OCI-LY1 (cell line): ENCODE measurements around the gene SMURF2.

Source experiments
- H2AFZ ChIP-seq: fragments of 200-600 bp; sonication (generic), shearing (Covaris generic); 2 replicates; pipeline ENCODE4 v1.6.0; 2014; ENCODE audit warnings: antibody characterized with exemption, mild to moderate bottlenecking, low read length
- H3F3A ChIP-seq: fragments of 200-600 bp; sonication (generic), shearing (Covaris generic); 2 replicates; pipeline ENCODE4 v1.6.0; 2014; ENCODE audit warnings: mild to moderate bottlenecking, antibody characterized with exemption, low read length, moderate library complexity; ENCODE audit not compliant: insufficient read depth
- H3K27ac ChIP-seq: fragments of 200-600 bp; sonication (generic); 2 replicates; pipeline ENCODE4 v1.5.1; 2014; ENCODE audit warnings: low read length, mixed run types, mild to moderate bottlenecking, low read depth; ENCODE audit not compliant: poor library complexity, severe bottlenecking
- H3K27me3 ChIP-seq: fragments of 200-600 bp; sonication (generic); 2 replicates; pipeline ENCODE4 v1.6.0; 2014; ENCODE audit warnings: antibody characterized with exemption, mild to moderate bottlenecking, low read length, moderate library complexity; ENCODE audit not compliant: insufficient read depth
- H3K36me3 ChIP-seq: fragments of 200-600 bp; sonication (generic); 2 replicates; pipeline ENCODE4 v1.6.1; 2014; ENCODE audit warnings: mild to moderate bottlenecking, antibody characterized with exemption, low read length, moderate library complexity, mixed read lengths; ENCODE audit not compliant: insufficient read depth
- H3K4me1 ChIP-seq: fragments of 200-600 bp; sonication (generic); 2 replicates; pipeline ENCODE4 v1.5.1; 2014; ENCODE audit warnings: mild to moderate bottlenecking, low read length, moderate library complexity; ENCODE audit not compliant: insufficient read depth, severe bottlenecking
- H3K4me2 ChIP-seq: fragments of 200-600 bp; sonication (generic), shearing (Covaris generic); 2 replicates; pipeline ENCODE4 v1.6.1; 2014; ENCODE audit warnings: low read length
- H3K4me3 ChIP-seq: fragments of 200-600 bp; sonication (generic); 2 replicates; pipeline ENCODE4 v1.5.1; 2014; ENCODE audit warnings: low read length, low read depth, mild to moderate bottlenecking, mixed read lengths; ENCODE audit not compliant: poor library complexity, severe bottlenecking
- H3K79me2 ChIP-seq: fragments of 200-600 bp; shearing (Covaris generic); 2 replicates; pipeline ENCODE4 v1.6.1; 2016; ENCODE audit warnings: mixed run types, low read length, mixed read lengths; ENCODE audit not compliant: insufficient read depth
- H3K9ac ChIP-seq: fragments of 200-600 bp; sonication (generic), shearing (Covaris generic); 2 replicates; pipeline ENCODE4 v1.6.1; 2014; ENCODE audit warnings: mild to moderate bottlenecking, low read length, mixed read lengths
- H3K9me2 ChIP-seq: fragments of 200-600 bp; sonication (generic), shearing (Covaris generic); 2 replicates; pipeline ENCODE4 v1.6.1; 2014; ENCODE audit warnings: low read depth, mild to moderate bottlenecking, low read length, mixed read lengths
- H3K9me3 ChIP-seq: fragments of 200-600 bp; shearing (Covaris generic); 2 replicates; pipeline ENCODE4 v1.6.1; 2014; ENCODE audit warnings: low read length, mixed read lengths
- H4K20me1 ChIP-seq: fragments of 200-600 bp; sonication (generic), shearing (Covaris generic); 2 replicates; pipeline ENCODE4 v1.6.0; 2016; ENCODE audit warnings: mild to moderate bottlenecking, low read length; ENCODE audit not compliant: insufficient read depth
- EZH2 ChIP-seq: fragments of 200-600 bp; sonication (generic), shearing (Covaris generic); IDR thresholded peaks from 2 replicates; pipeline ENCODE4 v1.8.0; 2017; ENCODE audit warnings: borderline replicate concordance, mixed run types, mild to moderate bottlenecking, antibody characterized with exemption, low read length, moderate library complexity, mixed read lengths
- TF ChIP-seq, protein P1 (sequence below): fragments of 200-600 bp; sonication (generic), shearing (Covaris generic); IDR thresholded peaks from 2 replicates; pipeline ENCODE4 v1.5.1; 2017; ENCODE audit warnings: mild to moderate bottlenecking, antibody characterized with exemption, low read length, moderate library complexity, mixed read lengths

SMURF2 gene

DNA sequence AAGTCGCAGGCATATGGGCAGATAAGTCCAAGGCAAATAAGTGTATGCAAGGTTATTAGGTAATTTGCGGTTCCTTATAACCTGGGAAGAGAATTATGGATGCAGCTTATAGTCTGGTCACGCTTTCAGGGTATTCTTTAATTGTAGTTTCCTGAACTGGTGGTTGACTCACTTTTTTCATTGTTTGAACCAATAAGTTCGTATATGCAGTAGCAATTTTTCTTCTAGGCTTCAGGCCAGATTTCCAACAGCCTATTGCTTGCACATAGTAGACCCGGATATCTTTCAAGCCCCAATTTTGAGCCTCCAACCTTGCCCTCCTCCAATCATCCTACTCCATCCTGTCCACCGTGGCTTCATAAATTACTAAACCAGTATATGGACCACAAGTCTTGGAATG is 142.5 kb downstream of the SMURF2 start:
- no peak overlapping the region for H3K27ac ChIP-seq
- H4K20me1 ChIP-seq, result no peaks in the 10 kb centered on the region
- no peaks in the 10 kb centered on the region for H3K27me3 ChIP-seq
- H3K9me2 ChIP-seq, result no peaks in the 10 kb centered on the region
- no peaks in the 10 kb centered on the region for H3K4me1 ChIP-seq
- no peak overlapping the region for H3K4me3 ChIP-seq
- H3K9ac ChIP-seq, result no peak overlapping the region
- no peaks in the 10 kb centered on the region for H3F3A ChIP-seq
- H3K36me3 ChIP-seq, result peaks cover 84% of the 10 kb centered on the region
- no peaks in the 10 kb centered on the region for H3K9me3 ChIP-seq
- H3K79me2 ChIP-seq, result no peaks in the 10 kb centered on the region
- H3K4me2 ChIP-seq, result no peak overlapping the region
- no peak for TF ChIP-seq EZH2
- TF ChIP-seq, protein P1, sequence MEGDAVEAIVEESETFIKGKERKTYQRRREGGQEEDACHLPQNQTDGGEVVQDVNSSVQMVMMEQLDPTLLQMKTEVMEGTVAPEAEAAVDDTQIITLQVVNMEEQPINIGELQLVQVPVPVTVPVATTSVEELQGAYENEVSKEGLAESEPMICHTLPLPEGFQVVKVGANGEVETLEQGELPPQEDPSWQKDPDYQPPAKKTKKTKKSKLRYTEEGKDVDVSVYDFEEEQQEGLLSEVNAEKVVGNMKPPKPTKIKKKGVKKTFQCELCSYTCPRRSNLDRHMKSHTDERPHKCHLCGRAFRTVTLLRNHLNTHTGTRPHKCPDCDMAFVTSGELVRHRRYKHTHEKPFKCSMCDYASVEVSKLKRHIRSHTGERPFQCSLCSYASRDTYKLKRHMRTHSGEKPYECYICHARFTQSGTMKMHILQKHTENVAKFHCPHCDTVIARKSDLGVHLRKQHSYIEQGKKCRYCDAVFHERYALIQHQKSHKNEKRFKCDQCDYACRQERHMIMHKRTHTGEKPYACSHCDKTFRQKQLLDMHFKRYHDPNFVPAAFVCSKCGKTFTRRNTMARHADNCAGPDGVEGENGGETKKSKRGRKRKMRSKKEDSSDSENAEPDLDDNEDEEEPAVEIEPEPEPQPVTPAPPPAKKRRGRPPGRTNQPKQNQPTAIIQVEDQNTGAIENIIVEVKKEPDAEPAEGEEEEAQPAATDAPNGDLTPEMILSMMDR, result no peak
- H2AFZ ChIP-seq, result no peak overlapping the region

DNA sequence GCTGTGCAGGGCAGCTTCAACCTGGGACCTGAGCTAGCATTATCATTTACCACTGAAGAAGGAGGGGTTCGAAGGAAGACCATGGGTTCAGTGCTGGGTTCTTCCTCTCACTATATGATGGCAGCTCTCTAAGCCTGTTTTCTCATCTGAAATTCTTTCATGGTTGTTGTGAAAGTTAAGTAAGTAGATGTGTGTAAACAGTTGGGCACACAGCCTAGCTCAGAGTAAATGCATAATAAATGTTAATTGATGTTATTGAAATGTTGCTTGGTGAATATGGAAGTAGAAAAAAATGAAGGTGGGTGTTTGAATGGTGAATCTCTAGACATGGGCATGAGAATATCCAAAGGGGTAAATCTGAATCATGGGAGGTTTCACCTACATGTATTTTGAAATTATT is 146.3 kb downstream of the SMURF2 start:
- TF ChIP-seq EZH2, result no peak
- TF ChIP-seq, protein P1, result no peak
- H3K4me1 ChIP-seq, result no peaks in the 10 kb centered on the region
- no peaks in the 10 kb centered on the region for H3K9me2 ChIP-seq
- H4K20me1 ChIP-seq, result no peaks in the 10 kb centered on the region; the same call in 1 of the 2 replicates
- H3F3A ChIP-seq, result no peaks in the 10 kb centered on the region
- no peak overlapping the region for H3K9ac ChIP-seq
- H2AFZ ChIP-seq, result no peak overlapping the region
- no peak overlapping the region for H3K4me2 ChIP-seq
- no peaks in the 10 kb centered on the region for H3K79me2 ChIP-seq
- no peak overlapping the region for H3K27ac ChIP-seq
- H3K36me3 ChIP-seq, result peaks cover 87% of the 10 kb centered on the region
- no peaks in the 10 kb centered on the region for H3K9me3 ChIP-seq
- no peaks in the 10 kb centered on the region for H3K27me3 ChIP-seq
- no peak overlapping the region for H3K4me3 ChIP-seq

GRCh38 chr17:64515419-64515818 is 146.7 kb downstream of the SMURF2 start:
- no peaks in the 10 kb centered on the region for H3F3A ChIP-seq
- no peaks in the 10 kb centered on the region for H3K79me2 ChIP-seq
- H2AFZ ChIP-seq, result no peak overlapping the region
- H3K4me3 ChIP-seq, result no peak overlapping the region
- H3K4me1 ChIP-seq, result no peaks in the 10 kb centered on the region
- no peak overlapping the region for H3K27ac ChIP-seq
- no peaks in the 10 kb centered on the region for H3K9me2 ChIP-seq
- no peaks in the 10 kb centered on the region for H3K9me3 ChIP-seq
- no peaks in the 10 kb centered on the region; the same call in 1 of the 2 replicates for H4K20me1 ChIP-seq
- H3K4me2 ChIP-seq, result no peak overlapping the region
- no peak overlapping the region for H3K9ac ChIP-seq
- H3K36me3 ChIP-seq, result peaks cover 87% of the 10 kb centered on the region
- no peaks in the 10 kb centered on the region for H3K27me3 ChIP-seq
- TF ChIP-seq EZH2, result no peak
- TF ChIP-seq, protein P1, result no peak
